Measurements from ENCODE around the gene ALG3.

Gene ALG3

DNA sequence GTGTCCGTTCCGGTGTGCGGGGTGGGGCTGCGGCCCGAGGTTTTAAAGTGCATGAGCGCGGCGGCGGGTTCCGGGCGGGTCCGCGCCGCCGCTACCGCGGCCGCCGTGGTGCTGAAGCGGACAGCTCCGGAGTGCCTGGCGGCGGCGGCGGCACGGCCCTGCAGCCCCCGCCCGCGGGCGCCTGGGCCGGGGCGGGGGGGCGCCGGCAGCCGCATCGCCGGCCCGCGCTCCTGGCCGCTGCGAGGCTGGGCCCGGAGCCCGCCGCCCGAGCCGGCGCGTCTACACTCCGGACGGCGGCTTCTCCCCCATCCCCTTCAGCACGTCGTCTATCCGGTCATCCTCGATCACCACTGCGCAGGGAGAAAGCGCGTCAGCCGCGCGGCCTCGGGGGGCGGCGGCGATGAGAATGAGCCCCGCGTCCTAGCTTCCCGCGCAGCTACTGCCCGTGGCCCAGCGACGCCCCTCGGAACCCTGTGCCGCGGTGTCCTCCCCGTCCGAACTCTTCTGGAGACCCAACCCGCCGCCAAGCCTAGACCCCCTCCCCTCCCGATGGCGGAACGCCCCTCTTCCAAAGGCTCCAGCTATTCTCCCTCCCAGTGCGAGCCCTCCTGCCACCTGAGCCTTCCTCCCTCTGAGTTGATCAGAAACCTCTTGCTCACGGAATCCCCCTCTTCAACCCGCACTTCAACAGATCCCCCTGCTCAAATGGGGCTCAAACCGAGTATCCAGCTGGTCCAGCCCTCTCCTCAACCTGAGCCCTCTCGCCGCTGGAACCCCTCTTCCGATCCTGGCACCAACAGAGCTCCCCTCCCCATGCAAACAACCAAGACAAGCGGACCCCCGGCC lies 11.3 kb upstream of the ALG3 start:
- DNase-seq = peak; percentile 71

GRCh38 chr3:184259396-184259877 lies 10.7 kb upstream of the ALG3 start:
- DNase-seq = no peak

- no peak for DNase-seq
Measured at GRCh38 chr3:184258926-184259325, 10.2 kb upstream of the ALG3 start.

DNA sequence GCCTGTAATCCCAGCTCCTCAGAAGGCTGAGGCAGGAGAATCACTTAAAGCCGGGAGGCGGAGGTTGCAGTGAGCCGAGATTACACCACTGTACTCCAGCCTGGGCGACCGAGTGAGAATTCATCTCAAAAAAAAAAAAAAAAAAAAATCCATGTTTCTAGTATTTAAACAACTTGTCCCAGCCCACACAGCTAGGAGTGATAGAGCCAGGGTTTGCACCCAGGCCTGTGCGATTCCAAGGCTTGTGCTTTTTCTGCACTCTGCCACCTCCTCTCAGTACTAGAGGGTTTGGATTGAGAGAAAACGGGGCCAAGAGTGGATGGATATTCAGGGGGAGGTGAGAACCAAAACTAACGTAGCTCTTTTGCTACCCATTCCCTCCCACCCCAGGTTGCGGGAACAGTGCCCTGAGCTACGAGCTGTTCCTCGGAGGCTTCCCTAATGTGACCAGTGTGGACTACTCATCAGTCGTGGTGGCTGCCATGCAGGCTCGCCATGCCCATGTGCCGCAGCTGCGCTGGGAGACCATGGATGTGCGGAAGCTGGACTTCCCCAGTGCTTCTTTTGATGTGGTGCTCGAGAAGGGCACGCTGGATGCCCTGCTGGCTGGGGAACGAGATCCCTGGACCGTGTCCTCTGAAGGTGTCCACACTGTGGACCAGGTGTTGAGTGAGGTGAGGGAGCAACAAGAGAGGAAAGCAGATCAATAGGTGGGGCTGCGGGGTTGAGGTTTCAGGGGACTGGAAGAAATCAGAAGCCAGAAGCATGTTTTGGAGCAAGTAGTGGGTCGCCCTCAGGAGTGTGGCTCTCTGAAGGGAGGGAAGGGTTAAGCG lies 8.5 kb upstream of the ALG3 start:
- DNase-seq = no peak

DNA sequence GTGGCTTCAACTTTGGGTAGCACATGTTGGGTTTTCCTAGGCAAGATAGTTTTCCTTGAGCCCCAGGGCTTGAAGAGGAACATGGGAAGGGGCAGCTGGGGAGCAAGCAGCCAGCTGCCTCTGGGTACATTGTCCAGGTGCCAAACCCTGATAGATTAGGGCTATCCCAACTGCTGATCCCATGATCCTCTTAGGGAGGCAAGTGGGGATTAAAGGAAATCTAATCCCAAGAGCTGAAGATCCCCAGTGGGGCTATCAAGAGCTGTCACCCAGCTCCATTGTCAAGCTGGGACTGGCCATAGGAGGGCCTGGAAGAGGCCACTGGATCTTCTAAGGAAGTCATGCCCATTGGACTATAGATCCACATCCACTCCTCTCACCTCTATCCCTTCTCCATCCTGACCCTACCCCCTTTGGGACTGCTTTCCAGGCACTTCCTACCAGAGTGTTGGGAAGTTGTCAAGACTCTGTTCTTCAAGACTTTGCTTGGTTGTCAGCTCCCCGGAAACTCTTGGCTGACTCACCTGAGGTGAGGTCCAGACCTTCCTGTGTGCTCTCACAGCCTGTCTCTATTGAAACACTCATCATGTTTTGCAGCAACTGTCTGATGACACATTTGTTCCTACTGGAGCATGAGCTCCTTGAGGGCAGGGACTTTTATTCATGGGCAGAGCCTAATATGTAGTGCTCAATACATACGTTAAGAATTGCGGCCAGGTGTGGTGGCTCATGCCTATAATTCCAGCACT lies 6.7 kb upstream of the ALG3 start:
- no peak for DNase-seq

DNA sequence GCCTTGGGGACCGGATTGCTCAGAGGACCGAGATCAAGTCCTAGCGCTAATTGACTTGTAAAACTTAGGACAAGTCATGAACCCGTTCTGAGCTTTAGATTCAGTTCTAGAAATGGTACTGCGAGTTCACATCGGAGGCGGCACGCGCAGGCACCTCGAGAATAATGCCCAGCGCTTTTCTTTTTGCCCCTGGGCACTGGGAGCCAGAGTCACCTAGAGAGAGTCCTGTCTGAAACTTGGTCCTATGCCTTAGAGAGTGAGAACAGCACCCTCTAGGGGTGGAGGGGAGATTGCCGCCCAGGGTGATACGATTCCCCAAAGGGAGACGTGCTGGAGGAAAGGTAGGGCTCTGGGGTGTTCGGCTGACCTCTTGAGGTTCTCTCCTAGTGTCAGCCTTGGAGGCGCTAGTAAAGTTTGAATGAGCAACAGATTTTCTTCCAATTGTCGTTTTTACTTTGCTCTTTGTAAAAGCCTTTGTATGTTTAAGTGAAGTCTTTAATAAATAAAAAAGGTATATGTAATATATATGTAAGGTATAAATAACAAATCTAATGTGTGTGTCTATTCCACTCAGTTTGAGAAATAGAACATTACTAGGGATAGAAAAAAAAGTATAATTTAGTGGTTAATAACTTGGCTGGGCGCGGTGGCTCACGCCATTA lies 1.5 kb upstream of the ALG3 start:
- DNase-seq = peak; percentile 92

DNA sequence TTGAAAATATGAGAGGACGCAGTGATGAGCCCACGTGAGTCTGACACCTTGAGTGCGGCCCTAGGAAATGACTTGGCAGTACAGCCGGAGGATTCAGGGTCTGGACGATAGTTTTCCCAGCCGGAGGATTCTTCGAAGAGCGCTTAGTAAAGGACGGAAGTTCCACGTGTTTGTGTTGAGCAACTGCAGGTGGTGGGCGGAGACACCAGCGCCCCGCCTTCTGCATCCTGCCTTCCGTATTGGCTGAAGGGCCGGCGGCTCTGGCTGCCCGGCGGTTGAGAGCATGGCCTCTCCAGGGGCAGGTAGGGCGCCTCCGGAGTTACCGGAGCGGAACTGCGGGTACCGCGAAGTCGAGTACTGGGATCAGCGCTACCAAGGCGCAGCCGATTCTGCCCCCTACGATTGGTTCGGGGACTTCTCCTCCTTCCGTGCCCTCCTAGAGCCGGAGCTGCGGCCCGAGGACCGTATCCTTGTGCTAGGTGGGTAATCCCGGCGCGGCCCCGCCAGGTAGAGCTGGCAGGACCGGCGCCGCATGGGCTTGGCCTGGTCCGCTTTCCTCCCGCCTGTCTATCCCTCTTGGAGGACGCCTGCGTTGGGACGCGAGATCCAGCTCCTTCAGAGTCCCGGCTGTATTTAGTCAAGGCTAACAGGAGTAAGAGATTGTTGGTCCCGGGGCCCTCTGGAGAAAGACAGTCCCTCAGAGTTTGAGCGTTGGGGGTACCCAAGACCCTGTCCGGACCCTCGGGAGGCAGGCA lies 827 bp upstream of the ALG3 start, which contains the start of gene EEF1AKMT4:
Gene EEF1AKMT4 (plus strand): TSS at position 261 of the 755 bp plus-strand sequence. CDS start 23 bp downstream, at position 284.
- DNase-seq = peak; percentile 94

GRCh38 chr3:184242297-184242685 lies 6.5 kb downstream of the ALG3 start:
- no peak for DNase-seq

- no peak for DNase-seq
Measured at GRCh38 chr3:184241447-184242296, 7.1 kb downstream of the ALG3 start.

- no peak for DNase-seq
Measured at GRCh38 chr3:184241141-184241446, 7.7 kb downstream of the ALG3 start.

- no peak for DNase-seq
Measured at GRCh38 chr3:184240384-184241140, 8.2 kb downstream of the ALG3 start.

DNA sequence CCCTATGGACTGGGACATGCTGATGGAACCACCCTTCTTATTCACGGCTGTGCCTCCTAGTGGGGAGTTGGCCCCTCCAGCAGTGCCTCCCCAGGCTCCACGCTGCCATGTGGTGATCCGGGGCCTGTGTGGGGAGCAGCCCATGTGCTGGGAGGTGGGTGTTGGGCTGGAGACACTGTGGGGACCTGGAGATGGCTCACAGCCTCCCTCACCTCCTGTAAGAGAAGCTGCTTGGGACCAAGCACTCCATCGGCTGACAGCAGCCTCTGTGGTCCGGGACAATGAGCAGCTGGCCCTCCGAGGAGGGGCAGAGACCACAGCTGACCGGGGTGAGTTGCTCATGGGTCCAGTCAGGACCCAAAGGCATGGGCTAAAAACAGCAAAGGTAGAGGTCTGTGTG lies 9.1 kb downstream of the ALG3 start:
- no peak for DNase-seq

DNA sequence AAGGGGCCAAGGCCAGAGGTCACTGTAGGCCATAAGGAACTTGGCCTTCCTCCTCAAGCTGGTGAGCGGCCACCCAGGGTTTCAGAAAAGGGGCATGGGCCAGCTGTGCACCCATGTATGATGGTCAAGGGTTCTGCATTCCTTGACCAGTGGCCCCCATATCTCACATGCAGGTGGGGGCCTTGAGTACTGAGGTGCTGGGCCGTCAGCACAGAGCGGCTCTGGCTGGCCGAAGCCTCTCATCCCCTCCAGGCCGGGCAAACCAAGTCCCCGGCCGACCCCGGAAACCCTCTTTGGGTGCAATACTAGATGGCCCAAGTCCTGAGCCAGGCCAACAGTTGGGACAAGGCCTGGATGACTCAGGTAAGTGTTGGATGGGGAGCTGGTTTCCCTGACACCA lies 9.5 kb downstream of the ALG3 start:
- DNase-seq = no peak

GRCh38 chr3:184238246-184238818 lies 10.4 kb downstream of the ALG3 start:
- no peak for DNase-seq

GRCh38 chr3:184237807-184238206 lies 11.0 kb downstream of the ALG3 start:
- no peak for DNase-seq

- no peak for DNase-seq
Measured at GRCh38 chr3:184237211-184237610, 11.6 kb downstream of the ALG3 start.

DNA sequence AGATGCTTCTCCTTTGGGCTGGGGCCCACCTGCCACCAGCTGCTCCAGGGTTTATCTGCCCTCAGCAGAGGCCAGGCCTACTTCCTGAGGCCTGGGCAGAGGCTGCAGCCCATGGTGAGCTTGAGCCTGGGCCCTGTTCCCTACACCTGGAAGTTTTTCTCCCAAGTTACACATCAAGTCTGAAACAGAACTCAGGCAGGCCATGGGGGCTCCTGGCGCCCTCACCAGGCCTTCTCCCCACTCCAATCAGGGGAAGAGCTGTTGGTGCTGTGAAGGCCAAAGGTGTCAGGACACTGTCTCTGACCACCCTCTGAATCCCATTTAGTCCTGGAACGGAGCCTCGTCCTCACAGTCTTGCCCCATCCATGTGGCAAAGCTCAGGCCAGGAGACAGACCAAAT lies 12.1 kb downstream of the ALG3 start:
- no peak for DNase-seq

- no peak for DNase-seq
Measured at GRCh38 chr3:184236033-184236410, 12.7 kb downstream of the ALG3 start.

DNA sequence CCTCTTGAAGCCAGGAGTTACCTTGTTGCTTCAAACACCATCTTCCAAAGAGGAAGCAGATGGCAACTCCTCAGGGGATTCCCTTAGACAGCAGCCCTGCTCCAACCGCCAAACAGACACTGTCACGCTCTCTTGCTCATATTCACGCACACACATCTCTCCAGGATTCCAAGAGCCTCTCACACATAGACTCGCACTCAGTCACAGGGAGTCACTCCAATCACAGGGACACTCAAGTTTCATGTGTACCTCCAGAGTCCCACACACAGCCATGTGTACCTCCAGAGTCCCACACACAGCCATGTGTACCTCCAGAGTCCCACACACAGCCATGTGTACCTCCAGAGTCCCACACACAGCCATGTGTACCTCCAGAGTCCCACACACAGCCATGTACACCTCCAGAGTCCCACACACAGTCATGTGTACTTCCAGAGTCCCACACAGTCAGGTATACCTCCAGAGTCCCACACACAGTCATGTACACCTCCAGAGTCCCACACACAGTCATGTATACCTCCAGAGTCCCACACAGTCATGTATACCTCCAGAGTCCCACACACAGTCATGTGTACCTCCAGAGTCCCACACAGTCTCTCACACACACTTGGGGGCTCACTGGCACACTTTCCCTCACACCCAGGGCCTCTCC lies 13.3 kb downstream of the ALG3 start:
- no peak for DNase-seq

Measured in activated CD8-positive, alpha-beta memory T cell treated with anti-CD3 and anti-CD28 coated beads, Interleukin-2, amount 50 U/mL, for 48 hours (primary cell).